Liver (tissue), 3 donors: ENCODE data around the gene OTOP3.

Source experiments
- EGR1 ChIP-seq, 2 donors: IDR thresholded peaks; 2 replicates each; pipeline ENCODE4 v1.6.1; 2016 to 2018; ENCODE audit warnings: antibody characterized with exemption in 2 of 2, low read depth in 2 of 2
- RXRA ChIP-seq, 2 donors: IDR thresholded peaks; 2 replicates each; pipeline ENCODE4 v1.6.1; 2017 to 2018; ENCODE audit warnings: antibody characterized with exemption in 2 of 2, mild to moderate bottlenecking in 1 of 2
- TAF1 ChIP-seq: conservative IDR thresholded peaks from 2 replicates; pipeline ENCODE4 v1.6.1; 2016; ENCODE audit warnings: antibody characterized with exemption, mild to moderate bottlenecking
- TF ChIP-seq, protein P1 (sequence below): fragments of 150-350 bp; IDR thresholded peaks from 2 replicates; pipeline ENCODE4 v1.5.1; 2017; ENCODE audit warnings: improper control_type of control experiment, low read depth, low read length; ENCODE audit not compliant: missing input control
- TF ChIP-seq, protein P2 (sequence below): IDR thresholded peaks from 2 replicates; pipeline ENCODE4 v1.6.1; 2016; ENCODE audit warnings: antibody characterized with exemption, mild to moderate bottlenecking
- TF ChIP-seq, protein P3 (sequence below): IDR thresholded peaks from 2 replicates; pipeline ENCODE4 v1.6.1; 2016; ENCODE audit warnings: antibody characterized with exemption
- donor health status: healthy.
- donor health status: healthy.

DNA sequence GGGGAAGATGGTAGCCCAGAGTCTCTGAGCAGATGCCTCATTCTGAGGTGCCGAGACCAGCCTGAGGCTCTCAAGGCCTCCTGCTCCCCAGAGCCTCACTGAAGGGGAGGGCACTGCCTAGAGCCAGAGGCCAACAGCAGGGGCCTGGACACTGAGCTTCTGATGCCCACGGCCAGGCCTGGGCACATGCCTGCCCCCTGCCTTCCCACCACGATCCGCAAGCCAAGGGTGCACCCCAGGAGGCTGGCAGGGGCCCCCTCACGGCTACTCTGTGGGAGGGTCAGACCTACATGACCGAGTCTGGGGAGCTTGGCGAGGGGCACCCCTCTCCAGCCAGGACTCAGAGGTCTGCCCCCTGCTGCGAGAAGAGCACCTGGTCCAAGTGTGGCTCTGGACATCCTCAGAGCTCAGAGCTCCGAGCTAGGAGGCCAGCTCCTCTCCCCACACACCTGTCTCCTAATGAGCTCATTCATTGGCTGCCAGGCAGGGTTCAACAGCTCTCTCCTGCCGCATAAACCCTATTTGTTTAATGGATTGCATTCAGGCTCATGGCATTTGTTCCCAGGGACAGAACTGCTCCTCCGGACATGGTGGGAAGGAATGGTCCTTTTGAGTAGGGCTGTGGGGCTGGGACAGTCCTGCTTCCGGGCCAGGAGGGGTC, 13.9 kb downstream of the OTOP3 start:
- TF ChIP-seq, protein P1, sequence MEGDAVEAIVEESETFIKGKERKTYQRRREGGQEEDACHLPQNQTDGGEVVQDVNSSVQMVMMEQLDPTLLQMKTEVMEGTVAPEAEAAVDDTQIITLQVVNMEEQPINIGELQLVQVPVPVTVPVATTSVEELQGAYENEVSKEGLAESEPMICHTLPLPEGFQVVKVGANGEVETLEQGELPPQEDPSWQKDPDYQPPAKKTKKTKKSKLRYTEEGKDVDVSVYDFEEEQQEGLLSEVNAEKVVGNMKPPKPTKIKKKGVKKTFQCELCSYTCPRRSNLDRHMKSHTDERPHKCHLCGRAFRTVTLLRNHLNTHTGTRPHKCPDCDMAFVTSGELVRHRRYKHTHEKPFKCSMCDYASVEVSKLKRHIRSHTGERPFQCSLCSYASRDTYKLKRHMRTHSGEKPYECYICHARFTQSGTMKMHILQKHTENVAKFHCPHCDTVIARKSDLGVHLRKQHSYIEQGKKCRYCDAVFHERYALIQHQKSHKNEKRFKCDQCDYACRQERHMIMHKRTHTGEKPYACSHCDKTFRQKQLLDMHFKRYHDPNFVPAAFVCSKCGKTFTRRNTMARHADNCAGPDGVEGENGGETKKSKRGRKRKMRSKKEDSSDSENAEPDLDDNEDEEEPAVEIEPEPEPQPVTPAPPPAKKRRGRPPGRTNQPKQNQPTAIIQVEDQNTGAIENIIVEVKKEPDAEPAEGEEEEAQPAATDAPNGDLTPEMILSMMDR: no peak
- TF ChIP-seq TAF1 (no peak), EGR1 (IDR thresholded peaks at IDR 0.05; ENCODE audit: low read depth in 2 of 2) (no peak), RXRA (IDR thresholded peaks at IDR 0.05) (no peak)
- TF ChIP-seq, protein P2, sequence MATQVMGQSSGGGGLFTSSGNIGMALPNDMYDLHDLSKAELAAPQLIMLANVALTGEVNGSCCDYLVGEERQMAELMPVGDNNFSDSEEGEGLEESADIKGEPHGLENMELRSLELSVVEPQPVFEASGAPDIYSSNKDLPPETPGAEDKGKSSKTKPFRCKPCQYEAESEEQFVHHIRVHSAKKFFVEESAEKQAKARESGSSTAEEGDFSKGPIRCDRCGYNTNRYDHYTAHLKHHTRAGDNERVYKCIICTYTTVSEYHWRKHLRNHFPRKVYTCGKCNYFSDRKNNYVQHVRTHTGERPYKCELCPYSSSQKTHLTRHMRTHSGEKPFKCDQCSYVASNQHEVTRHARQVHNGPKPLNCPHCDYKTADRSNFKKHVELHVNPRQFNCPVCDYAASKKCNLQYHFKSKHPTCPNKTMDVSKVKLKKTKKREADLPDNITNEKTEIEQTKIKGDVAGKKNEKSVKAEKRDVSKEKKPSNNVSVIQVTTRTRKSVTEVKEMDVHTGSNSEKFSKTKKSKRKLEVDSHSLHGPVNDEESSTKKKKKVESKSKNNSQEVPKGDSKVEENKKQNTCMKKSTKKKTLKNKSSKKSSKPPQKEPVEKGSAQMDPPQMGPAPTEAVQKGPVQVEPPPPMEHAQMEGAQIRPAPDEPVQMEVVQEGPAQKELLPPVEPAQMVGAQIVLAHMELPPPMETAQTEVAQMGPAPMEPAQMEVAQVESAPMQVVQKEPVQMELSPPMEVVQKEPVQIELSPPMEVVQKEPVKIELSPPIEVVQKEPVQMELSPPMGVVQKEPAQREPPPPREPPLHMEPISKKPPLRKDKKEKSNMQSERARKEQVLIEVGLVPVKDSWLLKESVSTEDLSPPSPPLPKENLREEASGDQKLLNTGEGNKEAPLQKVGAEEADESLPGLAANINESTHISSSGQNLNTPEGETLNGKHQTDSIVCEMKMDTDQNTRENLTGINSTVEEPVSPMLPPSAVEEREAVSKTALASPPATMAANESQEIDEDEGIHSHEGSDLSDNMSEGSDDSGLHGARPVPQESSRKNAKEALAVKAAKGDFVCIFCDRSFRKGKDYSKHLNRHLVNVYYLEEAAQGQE: no peak
- TF ChIP-seq, protein P3, sequence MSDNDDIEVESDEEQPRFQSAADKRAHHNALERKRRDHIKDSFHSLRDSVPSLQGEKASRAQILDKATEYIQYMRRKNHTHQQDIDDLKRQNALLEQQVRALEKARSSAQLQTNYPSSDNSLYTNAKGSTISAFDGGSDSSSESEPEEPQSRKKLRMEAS: no peak
